Activated B cell treated with CpG ODN at 0.5 μM for 24 hours (primary cell): ENCODE measurements around the gene PPP1CA. TPM values are rescaled to one million over a fixed set of nuclear protein-coding genes. Genes with fewer than 3 reads are reported as not detected.

Source experiments
- ATAC-seq: fragments of 200-7000 bp; cut with Tn5 transposase; one replicate; pipeline ENCODE4 v1.10.0; 2021; ENCODE audit warnings: low read depth, mild to moderate bottlenecking, moderate library complexity
- CTCF ChIA-PET: fragments of 350-600 bp; sonication (Branson Sonifier 250); formaldehyde crosslinking; loops from one replicate; lab custom pipeline; 2021; ENCODE audit warnings: antibody characterized with exemption; lab: Charles Lee
- POLR2A ChIA-PET: fragments of 350-600 bp; sonication (Branson Sonifier 250); formaldehyde crosslinking; loops from one replicate; lab custom pipeline; 2021; ENCODE audit warnings: antibody characterized with exemption; lab: Charles Lee
- DNase-seq: peaks from one replicate; pipeline ENCODE4 v3.0.0; 2022
- H3K27ac Mint-ChIP-seq: one replicate; pipeline ENCODE4 v1.8.0; 2020; ENCODE audit warnings: mixed read lengths
- H3K27me3 Mint-ChIP-seq: one replicate; pipeline ENCODE4 v1.8.0; 2021; ENCODE audit warnings: mixed read lengths
- H3K36me3 Mint-ChIP-seq: one replicate; pipeline ENCODE4 v1.8.0; 2021; ENCODE audit warnings: low read depth, mixed read lengths
- H3K4me1 Mint-ChIP-seq: one replicate; pipeline ENCODE4 v1.8.0; 2021; ENCODE audit warnings: mixed read lengths
- H3K4me3 Mint-ChIP-seq: one replicate; pipeline ENCODE4 v1.8.0; 2020; ENCODE audit warnings: mild to moderate bottlenecking, mixed read lengths
- H3K9me3 Mint-ChIP-seq: one replicate; pipeline ENCODE4 v1.8.0; 2020; ENCODE audit warnings: mixed read lengths
- CTCF ChIP-seq: fragments of 200-600 bp; IDR thresholded peaks from one replicate; pipeline ENCODE4 v1.8.0; 2022; ENCODE audit warnings: antibody characterized with exemption, mild to moderate bottlenecking
- intact Hi-C: fragments of 100-400 bp; cut with micrococcal nuclease; formaldehyde crosslinking; loops from one replicate; pipeline ENCODE4 v1.15.1; 2024
- total RNA-seq: library from RNA; stranded (reverse); gene quantifications from 2 replicates; pipeline ENCODE4 v1.2.3, GENCODE V29; 2022

PPP1CA gene
- total RNA-seq, 1 donor from 2014 or later: 349 TPM

GRCh38 chr11:67387069-67387468, 14.6 kb downstream of the PPP1CA start:
- ATAC-seq (no peak), DNase-seq (no peak)
- no peak for TF ChIP-seq CTCF
- Mint-ChIP-seq H3K4me1 (peaks cover 29% of the 10 kb centered on the region), H3K27me3 (no peaks in the 10 kb centered on the region), H3K27ac (no peak overlapping the region), H3K4me3 (no peak overlapping the region), H3K36me3 (no peaks in the 10 kb centered on the region), H3K9me3 (no peaks in the 10 kb centered on the region)
- ChIA-PET POLR2A (interaction anchor here (0.6 to 26.4 kb wide), 6 partner anchors 11 to 87 kb away, joined by 3 to 1307 read pairs (median 5); partner anchors contain the start of genes CLCF1, POLD4 and PTPRCAP), CTCF (interaction anchor here (0.6 to 22.6 kb wide), 5 partner anchors 25 to 265 kb away, joined by 4 to 735 read pairs (median 5); partner anchors contain the start of gene POLD4)
- intact Hi-C loops: no loop called here

- ATAC-seq (no peak), DNase-seq (no peak)
- Mint-ChIP-seq H3K27me3 (no peaks in the 10 kb centered on the region), H3K4me3 (no peak overlapping the region), H3K9me3 (no peaks in the 10 kb centered on the region), H3K4me1 (peaks cover 34% of the 10 kb centered on the region), H3K36me3 (no peaks in the 10 kb centered on the region), H3K27ac (no peak overlapping the region)
- ChIA-PET CTCF (interaction anchor here (1.0 to 22.6 kb wide), 3 partner anchors 32 to 120 kb away, joined by 3 to 735 read pairs (median 200); partner anchors contain the start of gene POLD4), POLR2A (interaction anchor here (1.6 to 26.4 kb wide), 3 partner anchors 23 to 115 kb away, joined by 4 to 1307 read pairs (median 65); partner anchors contain the start of genes CLCF1 and POLD4)
- intact Hi-C loops: no loop called here
- TF ChIP-seq CTCF: no peak
Measured at GRCh38 chr11:67384851-67385366, 16.7 kb downstream of the PPP1CA start.

- intact Hi-C loops: loop anchor here (1.0 kb wide), 7 partner anchors 8 to 301 kb away; partner anchors contain the start of gene POLD4
- peak overlapping the region; percentile 70 for H3K4me3 Mint-ChIP-seq
- H3K4me1 Mint-ChIP-seq: peaks cover 31% of the 10 kb centered on the region
- CTCF ChIA-PET: interaction anchor here (0.6 to 22.6 kb wide), 32 partner anchors 8 to 542 kb away, joined by 3 to 735 read pairs (median 6); partner anchors contain the start of genes ANKRD13D, CLCF1, GRK2 and POLD4
- no peaks in the 10 kb centered on the region for H3K36me3 Mint-ChIP-seq
- TF ChIP-seq CTCF: peak; percentile 47
- H3K27me3 Mint-ChIP-seq: no peaks in the 10 kb centered on the region
- ATAC-seq: peak; percentile 80
- DNase-seq: peak; percentile 75
- no peaks in the 10 kb centered on the region for H3K9me3 Mint-ChIP-seq
- POLR2A ChIA-PET: interaction anchor here (0.6 to 26.4 kb wide), 22 partner anchors 9 to 1241 kb away, joined by 3 to 1307 read pairs (median 7); partner anchors contain the start of genes AIP, ANKRD13D, CLCF1 and GRK2
- peak overlapping the region; percentile 90 for H3K27ac Mint-ChIP-seq
Measured at GRCh38 chr11:67382276-67383136, 19.2 kb downstream of the PPP1CA start.

GRCh38 chr11:67381244-67381972, 20.2 kb downstream of the PPP1CA start:
- Mint-ChIP-seq H3K27ac (peak overlapping the region; percentile 95), H3K4me3 (peak overlapping the region; percentile 55), H3K9me3 (no peaks in the 10 kb centered on the region), H3K4me1 (peaks cover 32% of the 10 kb centered on the region), H3K27me3 (no peaks in the 10 kb centered on the region), H3K36me3 (no peaks in the 10 kb centered on the region)
- intact Hi-C loops: loop anchor here (1.0 kb wide), 1 partner anchor 113 kb away; no protein-coding TSS in a partner anchor
- TF ChIP-seq CTCF: no peak
- ChIA-PET POLR2A (interaction anchor here (0.7 to 26.4 kb wide), 22 partner anchors 11 to 765 kb away, joined by 3 to 1307 read pairs (median 5); partner anchors contain the start of genes AIP, ANKRD13D, CLCF1 and GRK2), CTCF (interaction anchor here (1.0 to 22.6 kb wide), 23 partner anchors 9 to 394 kb away, joined by 3 to 735 read pairs (median 7); partner anchors contain the start of genes ANKRD13D, CLCF1, GRK2 and POLD4)
- DNase-seq: no peak
- peak; percentile 80 for ATAC-seq
